Measurements from ENCODE around the gene CABLES1.

The CABLES1 gene

DNA sequence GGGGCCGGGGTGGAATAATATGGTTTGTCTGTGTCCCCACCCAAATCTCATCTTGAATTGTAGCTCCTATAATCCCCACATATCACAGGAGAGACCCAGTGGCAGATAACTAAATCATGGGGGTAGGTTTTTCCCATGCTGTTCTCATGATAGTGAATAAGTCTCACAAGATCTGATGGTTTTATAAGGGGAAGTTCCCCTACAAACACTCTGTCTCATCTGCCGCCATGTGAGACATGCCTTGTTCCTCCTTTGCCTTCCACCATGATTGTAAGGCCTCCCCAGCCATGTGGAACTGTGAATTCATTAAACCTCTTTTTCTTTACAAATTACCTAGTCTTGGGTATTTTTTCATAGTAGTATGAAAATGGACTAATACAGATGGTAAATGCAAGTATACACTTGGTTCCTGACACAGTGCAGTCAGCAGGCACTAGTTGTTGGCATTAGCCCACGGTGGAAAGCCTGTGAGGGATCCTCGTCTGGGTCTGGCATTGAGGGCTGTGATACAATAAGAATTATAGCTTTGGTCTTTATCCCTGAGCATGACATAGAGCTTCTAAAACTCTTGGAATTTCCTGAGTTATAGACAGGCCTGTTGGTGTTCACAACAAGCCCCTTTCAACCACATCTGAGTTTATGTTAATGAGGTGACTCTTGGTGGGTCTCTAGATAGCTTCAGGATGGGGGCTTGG lies 135.8 kb downstream of the CABLES1 start:
- DNase-seq (ENCODE audit: insufficient read length, low spot score) = no peak
- TF ChIP-seq, protein P1, sequence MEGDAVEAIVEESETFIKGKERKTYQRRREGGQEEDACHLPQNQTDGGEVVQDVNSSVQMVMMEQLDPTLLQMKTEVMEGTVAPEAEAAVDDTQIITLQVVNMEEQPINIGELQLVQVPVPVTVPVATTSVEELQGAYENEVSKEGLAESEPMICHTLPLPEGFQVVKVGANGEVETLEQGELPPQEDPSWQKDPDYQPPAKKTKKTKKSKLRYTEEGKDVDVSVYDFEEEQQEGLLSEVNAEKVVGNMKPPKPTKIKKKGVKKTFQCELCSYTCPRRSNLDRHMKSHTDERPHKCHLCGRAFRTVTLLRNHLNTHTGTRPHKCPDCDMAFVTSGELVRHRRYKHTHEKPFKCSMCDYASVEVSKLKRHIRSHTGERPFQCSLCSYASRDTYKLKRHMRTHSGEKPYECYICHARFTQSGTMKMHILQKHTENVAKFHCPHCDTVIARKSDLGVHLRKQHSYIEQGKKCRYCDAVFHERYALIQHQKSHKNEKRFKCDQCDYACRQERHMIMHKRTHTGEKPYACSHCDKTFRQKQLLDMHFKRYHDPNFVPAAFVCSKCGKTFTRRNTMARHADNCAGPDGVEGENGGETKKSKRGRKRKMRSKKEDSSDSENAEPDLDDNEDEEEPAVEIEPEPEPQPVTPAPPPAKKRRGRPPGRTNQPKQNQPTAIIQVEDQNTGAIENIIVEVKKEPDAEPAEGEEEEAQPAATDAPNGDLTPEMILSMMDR (IDR thresholded peaks at IDR 0.05; ENCODE audit: insufficient read depth, missing control alignments) = no peak

DNA sequence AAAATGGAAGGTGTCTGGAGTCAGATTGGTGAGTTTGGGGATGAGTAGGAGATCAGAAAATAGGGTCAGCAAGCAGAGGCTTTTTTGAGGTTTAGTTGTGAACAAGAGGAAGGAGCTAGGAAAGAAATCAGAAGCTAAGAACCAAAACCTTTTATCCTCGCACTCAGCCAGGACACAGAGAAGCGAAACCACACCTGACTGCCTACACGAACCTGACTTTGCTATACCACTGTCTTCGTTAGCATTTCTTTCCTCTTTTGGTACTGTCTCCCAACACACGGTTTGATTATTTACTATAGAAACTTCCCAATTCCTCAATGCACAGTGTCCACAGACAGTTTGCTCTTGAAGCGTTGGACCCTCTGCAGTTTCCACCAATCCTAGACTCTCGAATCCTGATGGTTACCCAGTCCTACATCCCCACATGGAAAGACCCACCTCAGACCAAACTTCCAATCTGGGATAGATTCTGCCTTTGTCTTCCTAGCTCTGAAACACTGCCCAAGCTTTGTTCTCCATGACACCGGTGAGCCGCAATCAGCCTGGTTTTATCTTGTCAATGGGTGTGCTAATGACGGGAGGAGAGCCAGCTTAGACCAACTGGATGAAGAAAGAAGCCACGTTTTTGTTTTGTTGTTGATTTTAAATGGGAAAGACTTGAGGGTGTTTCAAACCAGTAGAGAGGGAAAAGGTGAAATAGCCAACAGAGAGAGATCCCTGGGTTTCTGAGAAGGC lies 137.4 kb downstream of the CABLES1 start:
- DNase-seq (ENCODE audit: insufficient read length, low spot score) = no peak
- TF ChIP-seq, protein P1 (IDR thresholded peaks at IDR 0.05; ENCODE audit: insufficient read depth, missing control alignments) = no peak
- no peak for FAIRE-seq

More for the DNA sequence above, 135.8 kb downstream of the CABLES1 start:
- FAIRE-seq = no peak

DNA sequence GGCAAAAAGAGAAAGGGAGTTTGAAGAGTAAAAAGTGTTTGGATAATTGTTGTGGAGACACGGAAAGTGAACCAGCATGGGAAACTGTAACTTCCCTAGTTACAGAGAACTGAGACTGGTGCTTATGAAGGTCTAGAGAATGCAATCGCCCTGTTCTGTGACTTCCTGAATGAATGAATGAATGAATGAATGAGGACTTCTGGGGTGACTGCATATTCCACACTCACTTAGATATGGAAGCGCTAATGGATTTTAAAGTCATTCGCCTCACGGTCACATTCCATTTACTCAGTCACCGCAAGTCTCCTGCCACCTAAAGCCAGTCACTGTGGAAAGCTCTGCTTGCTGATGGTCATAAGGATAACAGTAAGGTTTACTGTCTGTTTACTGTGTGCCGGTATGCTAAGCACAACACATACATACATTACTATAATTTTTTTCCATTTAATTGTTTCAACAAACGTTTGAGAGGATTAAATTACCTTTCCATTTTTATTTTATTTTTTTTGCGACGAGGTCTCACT lies 138.2 kb downstream of the CABLES1 start:
- FAIRE-seq = no peak
- TF ChIP-seq, protein P1 (IDR thresholded peaks at IDR 0.05; ENCODE audit: insufficient read depth, missing control alignments) = no peak

DNA sequence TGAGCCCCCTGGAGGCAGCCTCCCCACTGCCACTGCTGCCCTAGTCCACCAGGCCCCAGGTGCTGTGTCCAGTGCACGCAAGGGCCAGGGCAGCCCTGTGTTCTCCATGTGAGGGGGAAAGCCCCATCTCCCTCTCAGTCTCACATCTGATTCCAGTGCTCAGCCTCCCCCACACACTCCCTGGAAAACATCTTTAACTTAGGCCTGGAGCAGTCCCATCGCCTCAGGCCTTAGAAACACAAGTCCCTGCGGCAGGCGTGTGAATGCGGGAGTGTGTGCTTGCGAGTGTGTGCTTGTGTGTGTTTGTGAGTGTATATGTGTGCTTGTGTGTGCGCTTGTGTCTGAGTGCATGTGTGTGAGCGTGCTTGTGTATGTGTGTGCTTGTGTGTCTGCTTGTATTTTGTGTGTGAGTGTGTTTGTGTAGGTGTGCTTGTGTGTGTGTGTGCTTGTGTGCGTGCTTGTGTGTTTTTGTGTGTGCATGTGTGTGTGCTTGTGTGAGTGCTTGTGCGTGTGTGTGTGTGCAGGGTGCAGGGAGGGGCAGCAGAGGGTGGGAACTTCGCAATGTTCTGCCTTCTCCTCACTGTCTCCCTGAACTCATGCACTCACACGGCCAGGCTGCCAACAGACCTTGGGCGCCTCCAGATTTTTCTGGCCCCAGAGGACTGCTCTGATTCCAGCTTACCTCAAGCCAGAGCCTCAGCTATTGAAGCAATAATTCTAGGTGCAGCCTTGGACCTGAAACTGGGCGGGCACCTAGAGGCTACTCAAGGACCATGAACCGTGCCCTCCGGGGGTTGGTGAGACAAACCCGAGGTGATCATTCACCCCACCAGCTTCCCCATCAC lies 139.6 kb downstream of the CABLES1 start:
- DNase-seq (ENCODE audit: insufficient read length, low spot score) (no peak), FAIRE-seq (no peak)
- TF ChIP-seq, protein P1 (IDR thresholded peaks at IDR 0.05; ENCODE audit: insufficient read depth, missing control alignments) = no peak

More for the DNA sequence above, 138.2 kb downstream of the CABLES1 start:
- DNase-seq (ENCODE audit: insufficient read length, low spot score) = no peak

DNA sequence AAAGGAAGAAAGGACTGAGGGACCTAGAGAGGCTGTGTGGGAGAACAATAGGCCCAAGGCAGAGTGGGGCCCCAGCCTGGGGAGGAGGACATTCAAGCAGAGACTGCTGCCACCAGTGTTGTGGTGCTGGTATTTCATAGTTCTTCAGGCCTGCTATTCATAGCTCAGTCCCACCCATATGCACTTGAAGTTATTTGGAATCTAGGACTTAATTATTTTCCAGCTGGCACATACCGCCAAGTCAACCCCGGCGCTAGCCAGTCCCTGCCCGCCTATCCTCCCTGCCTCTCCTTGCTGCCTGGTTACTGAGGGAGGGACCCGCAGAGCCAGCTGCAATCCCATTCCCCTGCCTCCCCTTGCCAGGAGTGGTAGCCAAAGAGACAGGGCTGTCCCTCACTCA lies 141.2 kb downstream of the CABLES1 start:
- FAIRE-seq = no peak
- TF ChIP-seq, protein P1 (IDR thresholded peaks at IDR 0.05; ENCODE audit: insufficient read depth, missing control alignments) = no peak
- no peak for DNase-seq (ENCODE audit: insufficient read length, low spot score)

DNA sequence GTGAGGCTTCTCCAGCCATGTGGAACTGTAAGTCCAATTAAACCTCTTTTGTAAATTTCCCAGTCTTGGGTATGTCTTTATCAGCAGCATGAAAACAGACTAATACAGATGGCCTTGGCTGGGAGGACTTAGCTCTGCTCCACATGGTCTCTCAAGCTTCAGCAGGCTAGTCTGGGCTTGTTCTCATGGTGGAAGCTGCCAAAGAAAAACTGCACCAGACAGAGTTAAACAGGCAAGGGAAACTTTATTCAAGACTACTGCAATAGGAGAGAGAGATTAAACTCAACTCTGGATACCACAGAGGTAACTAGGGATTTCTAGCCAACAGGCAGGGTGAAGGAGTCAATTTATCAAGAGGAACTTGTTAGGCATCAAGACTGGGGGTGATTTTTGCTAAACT lies 142.1 kb downstream of the CABLES1 start:
- no peak for FAIRE-seq
- TF ChIP-seq, protein P1 (IDR thresholded peaks at IDR 0.05; ENCODE audit: insufficient read depth, missing control alignments) = no peak
- no peak for DNase-seq (ENCODE audit: insufficient read length, low spot score)
